ENCODE data around the gene NR4A1. TPM values are rescaled to one million over a fixed set of nuclear protein-coding genes. Genes with fewer than 3 reads are reported as not detected.
A peak's percentile ranks its signal among the peaks of the same experiment; 100 is the strongest.

Gene NR4A1
- total RNA-seq, 1 donor from 2014 or later, result 1.0 TPM

- no peak for DNase-seq (ENCODE audit: low read depth)
These were observed 9.5 kb upstream of the NR4A1 start for GRCh38 chr12:52041695-52042123.

GRCh38 chr12:52042706-52043385 lies 8.4 kb upstream of the NR4A1 start:
- DNase-seq (ENCODE audit: low read depth), result no peak

GRCh38 chr12:52043386-52044212 lies 7.6 kb upstream of the NR4A1 start:
- no peak for DNase-seq (ENCODE audit: low read depth)

- no peak for DNase-seq (ENCODE audit: low read depth)
These were observed 6.8 kb upstream of the NR4A1 start for GRCh38 chr12:52044292-52044983.

GRCh38 chr12:52045794-52046199 lies 5.4 kb upstream of the NR4A1 start:
- no peak for DNase-seq (ENCODE audit: low read depth)

GRCh38 chr12:52046859-52047258 lies 4.4 kb upstream of the NR4A1 start:
- DNase-seq (ENCODE audit: low read depth), result no peak

- DNase-seq (ENCODE audit: low read depth), result no peak
These were observed 2.0 kb upstream of the NR4A1 start for GRCh38 chr12:52049286-52049685.

- no peak for DNase-seq (ENCODE audit: low read depth)
These were observed 1.6 kb upstream of the NR4A1 start for GRCh38 chr12:52049688-52050087.

GRCh38 chr12:52050116-52050757 lies 1.0 kb upstream of the NR4A1 start:
- DNase-seq (ENCODE audit: low read depth), result peak; percentile 20

- no peak for DNase-seq (ENCODE audit: low read depth)
These were observed 1.4 kb downstream of the NR4A1 start for GRCh38 chr12:52052468-52053186.

- no peak for DNase-seq (ENCODE audit: low read depth)
These were observed 2.4 kb downstream of the NR4A1 start for GRCh38 chr12:52053536-52054209.

- DNase-seq (ENCODE audit: low read depth), result no peak
These were observed 3.1 kb downstream of the NR4A1 start for GRCh38 chr12:52054231-52054832.

GRCh38 chr12:52054833-52055730 lies 3.8 kb downstream of the NR4A1 start:
- no peak for DNase-seq (ENCODE audit: low read depth)

- no peak for DNase-seq (ENCODE audit: low read depth)
These were observed 4.8 kb downstream of the NR4A1 start for GRCh38 chr12:52055731-52056711.

- DNase-seq (ENCODE audit: low read depth), result no peak
These were observed 5.8 kb downstream of the NR4A1 start for GRCh38 chr12:52056801-52057637.

GRCh38 chr12:52057638-52058576 lies 6.7 kb downstream of the NR4A1 start:
- no peak for DNase-seq (ENCODE audit: low read depth)

All from renal cortical epithelial cell (primary cell).